H9 (cell line): Measurements from ENCODE around the gene NDNF. TPM values are rescaled to one million over a fixed set of nuclear protein-coding genes. Genes with fewer than 3 reads are reported as not detected.

Experiments
- DNase-seq: peaks from one replicate; pipeline ENCODE4 v3.0.0-alpha.2; 2017
- H2AFZ ChIP-seq: one replicate; pipeline ENCODE4 v1.6.1; 2013; ENCODE audit warnings: mild to moderate bottlenecking, low read length, control low read depth, moderate library complexity
- H2AK5ac ChIP-seq: 2 replicates; pipeline ENCODE4 v1.6.1; 2013; ENCODE audit warnings: low read length, control low read depth, mixed read lengths; ENCODE audit not compliant: insufficient read length
- H2BK120ac ChIP-seq: one replicate; pipeline ENCODE4 v1.6.1; 2013; ENCODE audit warnings: low read depth, mild to moderate bottlenecking, low read length, control low read depth, inconsistent platforms; ENCODE audit not compliant: poor library complexity, severe bottlenecking
- H2BK12ac ChIP-seq: 2 replicates; pipeline ENCODE4 v1.6.1; 2013; ENCODE audit warnings: low read length, control low read depth, mixed read lengths, low read depth; ENCODE audit not compliant: insufficient read length
- H2BK15ac ChIP-seq: 2 replicates; pipeline ENCODE4 v1.6.1; 2013; ENCODE audit warnings: low read depth, low read length, control low read depth
- H2BK20ac ChIP-seq: one replicate; pipeline ENCODE4 v1.6.1; 2013; ENCODE audit warnings: low read depth, mild to moderate bottlenecking, low read length, control low read depth, inconsistent platforms; ENCODE audit not compliant: poor library complexity, severe bottlenecking
- H2BK5ac ChIP-seq: 2 replicates; pipeline ENCODE4 v1.6.1; 2013; ENCODE audit warnings: low read length, control low read depth, mixed read lengths; ENCODE audit not compliant: insufficient read length
- H3K14ac ChIP-seq: 2 replicates; pipeline ENCODE4 v1.6.1; 2013; ENCODE audit warnings: low read length, control low read depth; ENCODE audit not compliant: insufficient read depth
- H3K18ac ChIP-seq: 2 replicates; pipeline ENCODE4 v1.6.1; 2013; ENCODE audit warnings: low read depth, mild to moderate bottlenecking, mixed read lengths, low read length, control low read depth; ENCODE audit not compliant: insufficient read length
- H3K23ac ChIP-seq: 2 replicates; pipeline ENCODE4 v1.6.1; 2013; ENCODE audit warnings: low read length, control low read depth, mixed read lengths, low read depth; ENCODE audit not compliant: insufficient read length
- H3K23me2 ChIP-seq: 2 replicates; pipeline ENCODE4 v1.6.1; 2013; ENCODE audit warnings: low read depth, mild to moderate bottlenecking, mixed read lengths, low read length, control low read depth; ENCODE audit not compliant: insufficient read length, poor library complexity, severe bottlenecking
- H3K27ac ChIP-seq: 2 replicates; pipeline ENCODE4 v1.5.1; 2013; ENCODE audit warnings: low read length, control low read depth, mixed read lengths, low read depth; ENCODE audit not compliant: insufficient read length
- H3K27me3 ChIP-seq: 2 replicates; pipeline ENCODE4 v1.6.1; 2013; ENCODE audit warnings: low read length, control low read depth, inconsistent platforms; ENCODE audit not compliant: insufficient read depth
- H3K4ac ChIP-seq: 2 replicates; pipeline ENCODE4 v1.6.1; 2013; ENCODE audit warnings: low read depth, mild to moderate bottlenecking, control low read depth, inconsistent platforms, low read length, moderate library complexity
- H3K4me1 ChIP-seq: 2 replicates; pipeline ENCODE4 v1.6.1; 2013; ENCODE audit warnings: low read length, control low read depth, inconsistent platforms; ENCODE audit not compliant: insufficient read depth
- H3K4me2 ChIP-seq: 2 replicates; pipeline ENCODE4 v1.6.1; 2013; ENCODE audit warnings: low read length, control low read depth, mixed read lengths; ENCODE audit not compliant: insufficient read length, insufficient read depth
- H3K56ac ChIP-seq: 2 replicates; pipeline ENCODE4 v1.6.1; 2013; ENCODE audit warnings: low read depth, mild to moderate bottlenecking, mixed read lengths, low read length, control low read depth; ENCODE audit not compliant: insufficient read length
- H3K79me1 ChIP-seq: 2 replicates; pipeline ENCODE4 v1.6.1; 2013; ENCODE audit warnings: low read depth, mild to moderate bottlenecking, moderate library complexity, low read length, control low read depth, inconsistent platforms; ENCODE audit not compliant: insufficient read depth, poor library complexity, severe bottlenecking
- H3K79me2 ChIP-seq: 2 replicates; pipeline ENCODE4 v1.6.1; 2013; ENCODE audit warnings: low read length, control low read depth, inconsistent platforms; ENCODE audit not compliant: insufficient read depth
- H3K9ac ChIP-seq: 2 replicates; pipeline ENCODE4 v1.6.1; 2013; ENCODE audit warnings: low read length, control low read depth, mixed read lengths; ENCODE audit not compliant: insufficient read length; ENCODE audit errors: extremely low read depth
- H3K9me3 ChIP-seq: one replicate; pipeline ENCODE4 v1.6.1; 2013; ENCODE audit warnings: low read depth, low read length, inconsistent platforms; ENCODE audit not compliant: control insufficient read depth
- H3T11ph ChIP-seq: one replicate; pipeline ENCODE4 v1.6.1; 2013; ENCODE audit warnings: mild to moderate bottlenecking, low read length, control low read depth, inconsistent platforms
- H4K20me1 ChIP-seq: one replicate; pipeline ENCODE4 v1.6.1; 2013; ENCODE audit not compliant: control insufficient read depth, insufficient read length, insufficient read depth
- H4K5ac ChIP-seq: 2 replicates; pipeline ENCODE4 v1.6.1; 2013; ENCODE audit warnings: low read depth, mild to moderate bottlenecking, mixed read lengths, low read length, control low read depth; ENCODE audit not compliant: insufficient read length
- H4K8ac ChIP-seq: replicated peaks from 2 replicates; pipeline ENCODE4 v1.6.1; 2013; ENCODE audit warnings: low read length, control low read depth, mixed read lengths, low read depth; ENCODE audit not compliant: insufficient read length
- H4K91ac ChIP-seq: 2 replicates; pipeline ENCODE4 v1.6.1; 2013; ENCODE audit warnings: low read depth, mild to moderate bottlenecking, moderate library complexity, mixed read lengths, low read length, control low read depth; ENCODE audit not compliant: insufficient read length
- H3K27ac Mint-ChIP-seq, 3 experiments: 2 replicates in 2 of 3; 3 replicates in 1 of 3; pipeline ENCODE4 v1.8.0; 2020 to 2021; ENCODE audit warnings: mixed read lengths in 3 of 3, mild to moderate bottlenecking in 1 of 3, moderate library complexity in 1 of 3
- H3K27me3 Mint-ChIP-seq: 2 replicates; pipeline ENCODE4 v1.8.0; 2021; ENCODE audit warnings: low read depth, mild to moderate bottlenecking, moderate library complexity, mixed read lengths
- H3K36me3 Mint-ChIP-seq, 3 experiments: 2 replicates in 2 of 3; 3 replicates in 1 of 3; pipeline ENCODE4 v1.8.0; 2020 to 2021; ENCODE audit warnings: low read depth in 3 of 3, mixed read lengths in 3 of 3; ENCODE audit not compliant: insufficient read depth in 1 of 3
- H3K4me1 Mint-ChIP-seq, 2 experiments: 2 replicates each; pipeline ENCODE4 v1.8.0; 2020; ENCODE audit warnings: mixed read lengths in 2 of 2
- H3K4me3 Mint-ChIP-seq, 2 experiments: 2 replicates in 1 of 2; 3 replicates in 1 of 2; pipeline ENCODE4 v1.8.0; 2020 to 2021; ENCODE audit warnings: mild to moderate bottlenecking in 2 of 2, mixed read lengths in 2 of 2, moderate library complexity in 1 of 2
- H3K9me3 Mint-ChIP-seq, 2 experiments: 2 replicates in 1 of 2; 3 replicates in 1 of 2; pipeline ENCODE4 v1.8.0; 2020; ENCODE audit warnings: mild to moderate bottlenecking in 2 of 2, mixed read lengths in 2 of 2, moderate library complexity in 1 of 2
- WGBS: extraction: QIAGEN DNeasy Blood & Tissue Kit; methylation state at CpG from one replicate; pipeline ENCODE4 v1.1.7; 2013; ENCODE audit warnings: missing lambda C conversion rate, low lambda C conversion rate, mixed read lengths; ENCODE audit not compliant: insufficient read length; ENCODE audit errors: extremely low coverage; 5-methylcytosine and 5-hydroxymethylcytosine counted together
- total RNA-seq: library from RNA; stranded (reverse); gene quantifications from 2 replicates; pipeline ENCODE4 v1.2.1, GENCODE V29; 2021
- TF ChIP-seq, protein P1 (sequence below): fragments of 200-600 bp; sonication (generic); conservative IDR thresholded peaks from 3 replicates; pipeline ENCODE4 v1.8.0; 2021; ENCODE audit warnings: antibody characterized with exemption, mild to moderate bottlenecking

Gene NDNF
- total RNA-seq, 1 experiment from 2014 or later = 0.17 TPM

GRCh38 chr4:120995266-120996010 lies 76.9 kb downstream of the NDNF start:
- H3K4me1 ChIP-seq = peaks cover 5% of the 10 kb centered on the region; the same call in 1 of the 2 replicates
- H3T11ph ChIP-seq = no peak overlapping the region
- no peak overlapping the region for H3K23ac ChIP-seq
- no peaks in the 10 kb centered on the region for H3K27me3 ChIP-seq
- no peak for DNase-seq
- H3K4me1 Mint-ChIP-seq = peaks cover 9 to 11% of the 10 kb centered on the region in 2 experiments
- no peak overlapping the region for H4K91ac ChIP-seq
- no peaks in the 10 kb centered on the region for H3K9me3 ChIP-seq
- no peak overlapping the region for H4K8ac ChIP-seq
- H3K79me1 ChIP-seq = no peaks in the 10 kb centered on the region
- no peak overlapping the region for H2AK5ac ChIP-seq
- no peaks in the 10 kb centered on the region for H3K23me2 ChIP-seq
- H3K14ac ChIP-seq = no peak overlapping the region
- TF ChIP-seq, protein P1, sequence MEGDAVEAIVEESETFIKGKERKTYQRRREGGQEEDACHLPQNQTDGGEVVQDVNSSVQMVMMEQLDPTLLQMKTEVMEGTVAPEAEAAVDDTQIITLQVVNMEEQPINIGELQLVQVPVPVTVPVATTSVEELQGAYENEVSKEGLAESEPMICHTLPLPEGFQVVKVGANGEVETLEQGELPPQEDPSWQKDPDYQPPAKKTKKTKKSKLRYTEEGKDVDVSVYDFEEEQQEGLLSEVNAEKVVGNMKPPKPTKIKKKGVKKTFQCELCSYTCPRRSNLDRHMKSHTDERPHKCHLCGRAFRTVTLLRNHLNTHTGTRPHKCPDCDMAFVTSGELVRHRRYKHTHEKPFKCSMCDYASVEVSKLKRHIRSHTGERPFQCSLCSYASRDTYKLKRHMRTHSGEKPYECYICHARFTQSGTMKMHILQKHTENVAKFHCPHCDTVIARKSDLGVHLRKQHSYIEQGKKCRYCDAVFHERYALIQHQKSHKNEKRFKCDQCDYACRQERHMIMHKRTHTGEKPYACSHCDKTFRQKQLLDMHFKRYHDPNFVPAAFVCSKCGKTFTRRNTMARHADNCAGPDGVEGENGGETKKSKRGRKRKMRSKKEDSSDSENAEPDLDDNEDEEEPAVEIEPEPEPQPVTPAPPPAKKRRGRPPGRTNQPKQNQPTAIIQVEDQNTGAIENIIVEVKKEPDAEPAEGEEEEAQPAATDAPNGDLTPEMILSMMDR = no peak
- H2BK5ac ChIP-seq = no peak overlapping the region
- H2BK20ac ChIP-seq = no peak overlapping the region
- H2BK120ac ChIP-seq = no peak overlapping the region
- H3K56ac ChIP-seq = no peak overlapping the region
- H4K5ac ChIP-seq = no peak overlapping the region
- no peaks in the 10 kb centered on the region; a peak in 2 of 5 replicates for H3K9me3 Mint-ChIP-seq
- no peaks in the 10 kb centered on the region for H3K27me3 Mint-ChIP-seq
- H3K4ac ChIP-seq = no peak overlapping the region
- no peak overlapping the region for H2BK12ac ChIP-seq
- no peaks in the 10 kb centered on the region for H4K20me1 ChIP-seq
- H2AFZ ChIP-seq = no peak overlapping the region
- H3K18ac ChIP-seq = no peak overlapping the region
- H3K27ac ChIP-seq = no peak overlapping the region
- H3K4me3 Mint-ChIP-seq = no peak overlapping the region
- no CpG with 5 or more reads among the region's 1 CpG for WGBS
- no peaks in the 10 kb centered on the region; a peak in 1 of 7 replicates for H3K36me3 Mint-ChIP-seq
- H3K4me2 ChIP-seq = no peak overlapping the region
- H2BK15ac ChIP-seq = no peak overlapping the region
- H3K9ac ChIP-seq = no peak overlapping the region
- no peak overlapping the region for H3K27ac Mint-ChIP-seq
- H3K79me2 ChIP-seq = no peaks in the 10 kb centered on the region
